ENCODE results near the gene SRRM1. TPM values are rescaled to one million over a fixed set of nuclear protein-coding genes. Genes with fewer than 3 reads are reported as not detected.

SRRM1 gene
- polyA plus RNA-seq, 1 experiment, result 50.4 TPM

DNA sequence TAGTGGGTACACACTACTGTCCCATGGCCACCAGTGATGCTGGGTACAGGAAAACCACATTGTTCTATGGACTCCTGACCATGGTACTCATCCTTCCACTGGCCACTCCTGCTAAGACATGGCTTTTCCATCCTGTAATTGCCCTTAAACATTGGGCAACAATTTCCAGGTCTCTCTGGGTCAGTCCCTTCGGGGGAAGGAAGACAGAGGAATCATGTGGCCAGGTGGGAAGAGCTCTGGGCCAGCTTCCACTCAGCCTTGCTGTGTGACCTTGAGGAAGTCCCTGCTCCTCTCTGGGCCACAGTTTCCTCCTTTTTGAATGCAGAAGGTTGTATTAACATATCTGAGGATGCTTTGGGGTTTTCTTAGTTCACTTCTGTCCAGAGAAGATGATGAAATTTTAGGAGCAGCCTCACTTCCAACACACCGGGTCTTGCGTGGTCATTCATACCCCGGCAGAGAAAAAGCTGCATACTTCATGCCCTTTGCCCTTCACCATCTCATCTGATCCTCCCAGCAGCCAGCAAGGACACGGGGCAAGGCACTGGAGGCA, 50.8 kb downstream of the SRRM1 start:
- H3K36me3 ChIP-seq (ENCODE audit: control insufficient read depth, insufficient read depth, low read length), result no peaks in the 10 kb centered on the region
- no peak for DNase-seq (ENCODE audit: low read depth)
- CTCF ChIA-PET, result interaction anchor here (0.8 to 1.4 kb wide), 4 partner anchors 17 to 141 kb away, joined by 3 to 5 read pairs (median 4); partner anchors contain the start of gene CLIC4
- TF ChIP-seq, protein P1, sequence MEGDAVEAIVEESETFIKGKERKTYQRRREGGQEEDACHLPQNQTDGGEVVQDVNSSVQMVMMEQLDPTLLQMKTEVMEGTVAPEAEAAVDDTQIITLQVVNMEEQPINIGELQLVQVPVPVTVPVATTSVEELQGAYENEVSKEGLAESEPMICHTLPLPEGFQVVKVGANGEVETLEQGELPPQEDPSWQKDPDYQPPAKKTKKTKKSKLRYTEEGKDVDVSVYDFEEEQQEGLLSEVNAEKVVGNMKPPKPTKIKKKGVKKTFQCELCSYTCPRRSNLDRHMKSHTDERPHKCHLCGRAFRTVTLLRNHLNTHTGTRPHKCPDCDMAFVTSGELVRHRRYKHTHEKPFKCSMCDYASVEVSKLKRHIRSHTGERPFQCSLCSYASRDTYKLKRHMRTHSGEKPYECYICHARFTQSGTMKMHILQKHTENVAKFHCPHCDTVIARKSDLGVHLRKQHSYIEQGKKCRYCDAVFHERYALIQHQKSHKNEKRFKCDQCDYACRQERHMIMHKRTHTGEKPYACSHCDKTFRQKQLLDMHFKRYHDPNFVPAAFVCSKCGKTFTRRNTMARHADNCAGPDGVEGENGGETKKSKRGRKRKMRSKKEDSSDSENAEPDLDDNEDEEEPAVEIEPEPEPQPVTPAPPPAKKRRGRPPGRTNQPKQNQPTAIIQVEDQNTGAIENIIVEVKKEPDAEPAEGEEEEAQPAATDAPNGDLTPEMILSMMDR (IDR thresholded peaks at IDR 0.05; ENCODE audit: insufficient read depth, low read depth, low read length), result no peak
- POLR2A ChIA-PET, result no interaction called here
- H3K27me3 ChIP-seq (ENCODE audit: control insufficient read depth, insufficient read depth, low read length), result no peaks in the 10 kb centered on the region
- H3K4me3 ChIP-seq (ENCODE audit: low read depth, low read length), result no peak overlapping the region

DNA sequence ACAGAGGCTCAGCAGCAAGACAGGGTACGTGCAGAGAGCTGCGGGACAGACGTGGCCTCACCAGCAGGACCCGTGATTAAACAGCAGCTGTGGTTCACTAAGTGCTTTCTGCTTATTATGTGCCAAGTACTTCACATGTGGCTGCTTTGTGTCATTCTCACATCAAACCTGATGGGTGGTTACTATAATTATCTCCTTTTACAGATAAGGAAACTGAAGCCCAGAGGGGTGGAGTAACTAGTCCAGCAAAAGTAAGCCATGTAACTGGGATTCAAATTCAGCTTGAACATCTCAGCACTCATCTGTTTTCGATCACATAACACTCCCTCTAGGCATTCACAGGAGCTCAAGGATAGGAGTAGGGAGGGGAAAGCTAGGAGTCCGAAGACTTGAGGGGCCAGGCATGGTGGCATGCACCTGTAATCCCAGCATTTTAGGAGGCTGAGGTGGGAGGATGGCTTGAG, 51.3 kb downstream of the SRRM1 start:
- CTCF ChIA-PET, result interaction anchor here (1.2 to 1.4 kb wide), 3 partner anchors 17 to 140 kb away, joined by 3 to 5 read pairs (median 5); partner anchors contain the start of gene CLIC4
- H3K27me3 ChIP-seq (ENCODE audit: control insufficient read depth, insufficient read depth, low read length), result no peaks in the 10 kb centered on the region
- POLR2A ChIA-PET, result no interaction called here
- DNase-seq (ENCODE audit: low read depth), result no peak
- TF ChIP-seq, protein P1 (IDR thresholded peaks at IDR 0.05; ENCODE audit: insufficient read depth, low read depth, low read length), result no peak
- no peak overlapping the region for H3K4me3 ChIP-seq (ENCODE audit: low read depth, low read length)
- H3K36me3 ChIP-seq (ENCODE audit: control insufficient read depth, insufficient read depth, low read length), result no peaks in the 10 kb centered on the region

DNA sequence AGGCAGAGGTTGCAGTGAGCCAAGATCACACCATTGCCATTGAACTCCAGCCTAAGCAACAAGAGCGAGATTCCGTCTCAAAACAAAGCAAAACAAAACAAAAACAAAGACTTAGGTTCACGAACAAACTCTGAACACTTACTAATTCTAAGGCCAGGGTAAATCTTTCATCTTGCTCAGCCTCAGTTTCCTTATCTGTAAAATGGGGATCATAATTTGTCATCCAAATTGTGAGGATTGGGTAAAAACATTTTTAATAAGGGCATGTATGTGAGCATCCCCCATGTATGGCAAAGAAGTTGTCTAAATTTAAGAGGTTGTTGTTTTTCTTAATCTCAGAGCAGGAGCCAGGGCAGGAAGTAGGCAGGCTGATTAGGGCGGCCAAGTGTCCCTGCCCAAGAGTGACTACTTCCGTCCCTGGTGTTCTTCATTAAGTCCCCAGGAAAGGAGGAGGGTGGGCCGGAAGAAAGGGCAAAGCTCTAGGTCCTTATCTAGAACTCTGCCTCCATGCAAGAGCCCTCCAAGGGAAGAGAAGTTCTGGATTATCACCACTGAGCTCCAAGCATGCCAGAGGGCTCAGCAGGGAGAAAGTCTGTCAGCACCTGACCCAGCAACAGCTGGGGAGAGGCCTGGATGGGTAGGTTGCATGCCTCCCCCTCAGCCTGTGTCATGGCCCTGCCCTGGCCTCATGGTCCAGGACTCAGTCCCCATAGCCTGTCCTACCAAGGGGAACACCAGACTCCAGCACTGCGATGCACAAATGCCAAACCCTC, 52.3 kb downstream of the SRRM1 start:
- Histone ChIP-seq H3K27me3 (ENCODE audit: control insufficient read depth, insufficient read depth, low read length) (no peaks in the 10 kb centered on the region), H3K36me3 (ENCODE audit: control insufficient read depth, insufficient read depth, low read length) (no peaks in the 10 kb centered on the region), H3K4me3 (ENCODE audit: low read depth, low read length) (no peak overlapping the region)
- CTCF ChIA-PET, result interaction anchor here (0.9 to 1.4 kb wide), 3 partner anchors 137 to 140 kb away, joined by 3 to 5 read pairs (median 3); no protein-coding TSS in a partner anchor
- no peak for DNase-seq (ENCODE audit: low read depth)
- TF ChIP-seq, protein P1 (IDR thresholded peaks at IDR 0.05; ENCODE audit: insufficient read depth, low read depth, low read length), result no peak
- POLR2A ChIA-PET, result no interaction called here

DNA sequence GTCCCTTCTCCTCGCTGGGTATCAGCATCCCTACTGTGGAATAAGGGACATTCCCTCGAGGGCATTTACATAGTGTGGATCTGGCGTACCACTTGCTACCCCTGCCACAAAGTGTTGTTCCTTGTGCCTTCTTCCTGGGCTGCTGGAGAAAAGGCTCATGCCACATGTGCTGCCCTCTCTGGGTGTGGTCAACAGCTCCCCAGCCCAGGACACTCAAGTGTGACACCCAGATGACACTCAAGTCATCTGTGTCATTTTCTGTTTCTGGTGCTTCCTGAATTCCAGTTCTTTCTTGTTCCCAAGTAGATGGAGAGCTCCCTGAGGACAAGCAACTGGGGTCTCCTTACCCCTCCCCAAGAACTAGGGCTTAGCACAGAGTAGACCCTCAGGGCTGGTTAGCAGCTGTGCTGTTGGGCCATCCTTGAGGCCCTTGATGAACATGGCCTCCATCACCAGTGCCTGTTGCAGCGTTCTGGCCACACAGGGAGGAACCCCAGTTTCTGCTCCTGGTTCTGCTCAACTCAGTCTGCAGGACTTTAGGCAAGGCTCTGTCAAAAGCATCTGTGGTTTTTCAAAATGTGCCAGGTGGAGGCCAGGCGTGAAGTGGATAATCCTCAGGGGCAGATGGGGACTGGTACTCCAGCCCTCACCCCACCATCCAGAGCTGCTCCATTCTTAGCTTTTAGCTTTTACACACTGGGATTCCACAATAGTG, 53.1 kb downstream of the SRRM1 start:
- ChIA-PET POLR2A (no interaction called here), CTCF (interaction anchor here (0.8 to 1.4 kb wide), 3 partner anchors 134 to 138 kb away, joined by 3 read pairs; no protein-coding TSS in a partner anchor)
- no peak for DNase-seq (ENCODE audit: low read depth)

More for the DNA sequence above, 53.1 kb downstream of the SRRM1 start:
- no peaks in the 10 kb centered on the region for H3K36me3 ChIP-seq (ENCODE audit: control insufficient read depth, insufficient read depth, low read length)
- no peaks in the 10 kb centered on the region for H3K27me3 ChIP-seq (ENCODE audit: control insufficient read depth, insufficient read depth, low read length)
- TF ChIP-seq, protein P1 (IDR thresholded peaks at IDR 0.05; ENCODE audit: insufficient read depth, low read depth, low read length), result no peak
- no peak overlapping the region for H3K4me3 ChIP-seq (ENCODE audit: low read depth, low read length)

Data from BJ (cell line).